SH-SY5Y (cell line): Measurements from ENCODE around the gene SSR4.

Experiments used
- GATA2 ChIP-seq: IDR thresholded peaks from 2 replicates; pipeline ENCODE4 v1.6.1; 2011; ENCODE audit warnings: mild to moderate bottlenecking, low read depth, low read length
- GATA3 ChIP-seq: IDR thresholded peaks from 2 replicates; pipeline ENCODE4 v1.6.1; 2011; ENCODE audit warnings: low read depth, mild to moderate bottlenecking, low read length, moderate library complexity

DNA sequence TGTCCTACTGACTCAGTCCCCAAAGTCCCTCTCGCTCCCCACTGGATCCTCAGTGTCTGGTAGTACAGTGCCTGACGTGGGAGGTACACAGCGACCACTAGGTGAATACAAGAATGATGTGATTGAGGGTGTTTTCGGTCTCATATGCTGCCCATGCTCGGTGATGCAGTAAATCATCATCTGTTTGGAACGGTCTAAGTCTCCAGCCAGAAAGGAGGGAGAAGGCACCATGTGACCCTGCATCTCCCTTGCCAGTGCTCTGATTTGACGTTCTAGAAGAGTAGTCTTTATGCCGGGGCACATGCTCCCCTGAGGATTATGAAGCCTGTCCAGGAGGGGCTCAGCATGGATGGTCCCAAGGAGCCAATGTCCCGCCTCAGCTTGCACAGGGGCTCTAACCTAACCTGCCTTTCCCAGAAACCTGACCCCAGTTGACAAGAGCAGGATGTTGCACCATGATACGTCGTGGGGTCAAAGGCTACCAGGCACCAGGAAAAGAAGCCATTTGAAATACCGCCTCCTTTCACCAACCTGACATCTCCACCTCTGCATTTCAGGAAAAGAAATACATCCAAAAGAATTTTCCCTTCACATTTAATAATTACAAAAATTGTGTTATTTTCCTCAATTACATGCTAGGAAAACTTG lies 44.2 kb upstream of the SSR4 start:
- no peak for TF ChIP-seq GATA2
- no peak for TF ChIP-seq GATA3
